DND-41 (cell line): Measurements from ENCODE around the gene MEX3C.
A peak's percentile ranks its signal among the peaks of the same experiment; 100 is the strongest.

Experiments used
- CTCF ChIP-seq: IDR thresholded peaks from 2 replicates; pipeline ENCODE4 v1.5.1; 2012; ENCODE audit warnings: borderline replicate concordance, low read length, moderate library complexity, mild to moderate bottlenecking; ENCODE audit not compliant: poor library complexity, severe bottlenecking; ENCODE audit errors: extremely low read depth
- EZH2 ChIP-seq: IDR thresholded peaks from 3 replicates; pipeline ENCODE4 v1.6.1; 2012; ENCODE audit warnings: borderline replicate concordance, low read depth, mild to moderate bottlenecking, moderate library complexity, low read length, inconsistent platforms; ENCODE audit not compliant: severe bottlenecking

GRCh38 chr18:51197661-51198424 lies at the start of gene MEX3C:
- TF ChIP-seq CTCF (peak; percentile 48), EZH2 (no peak)
